ENCODE data around the gene FOXN4. TPM values are rescaled to one million over a fixed set of nuclear protein-coding genes. Genes with fewer than 3 reads are reported as not detected.

Gene FOXN4
- total and polyA plus RNA-seq, 2 experiments from 2014 or later: not detected

DNA sequence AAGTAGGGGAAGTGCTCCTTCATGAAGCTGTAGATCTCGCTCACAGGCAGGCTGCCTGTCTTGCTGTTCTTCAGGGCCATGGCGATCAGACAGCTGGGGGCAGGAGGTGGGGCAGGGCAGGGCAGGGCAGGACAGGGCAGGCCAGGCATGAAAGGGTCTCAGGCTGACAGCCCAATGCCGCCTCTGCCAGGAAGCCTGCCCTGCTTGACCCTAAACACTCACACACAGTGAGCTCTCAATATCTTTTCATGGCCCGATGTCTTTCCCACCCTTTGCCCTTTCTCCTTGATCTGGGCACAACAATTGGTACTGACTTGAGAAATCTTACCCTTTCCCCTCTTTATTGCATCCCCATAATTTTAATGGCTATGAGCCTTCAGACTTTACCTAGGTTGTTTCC, 22.4 kb downstream of the FOXN4 start:
- Histone ChIP-seq H3K36me3 (ENCODE audit: low read depth) (no peaks in the 10 kb centered on the region), H3K4me1 (ENCODE audit: insufficient read depth) (no peaks in the 10 kb centered on the region), H3K27ac (no peak overlapping the region), H3K27me3 (replicated peaks; ENCODE audit: insufficient read depth) (peaks cover 7% of the 10 kb centered on the region; the same call in 1 of the 2 replicates), H3K9ac (no peak overlapping the region), H3K4me2 (ENCODE audit: unreplicated experiment) (no peak overlapping the region), H4K20me1 (ENCODE audit: insufficient read depth) (no peaks in the 10 kb centered on the region), H3K9me2 (ENCODE audit: insufficient read depth) (no peaks in the 10 kb centered on the region), H3K9me3 (ENCODE audit: low read depth) (no peaks in the 10 kb centered on the region), H3F3A (ENCODE audit: insufficient read depth) (no peaks in the 10 kb centered on the region), H2AFZ (no peak overlapping the region), H3K4me3 (no peak overlapping the region), H3K79me2 (ENCODE audit: insufficient read depth) (no peaks in the 10 kb centered on the region)
- WGBS, 2 experiments (ENCODE audit: low coverage in 1 of 2, low lambda C conversion rate in 2 of 2, missing lambda C conversion rate in 2 of 2): 49 to 63% methylated on average over 4 of the region's 4 CpGs
- in situ Hi-C loops (cut with MboI): no loop called here
- no peak for DNase-seq
- TF ChIP-seq EZH2 (IDR thresholded peaks at IDR 0.05; ENCODE audit: insufficient read depth, poor library complexity, severe bottlenecking) (no peak), EZH2phosphoT487 (IDR thresholded peaks at IDR 0.05; ENCODE audit: insufficient read depth, low read depth) (no peak)

DNA sequence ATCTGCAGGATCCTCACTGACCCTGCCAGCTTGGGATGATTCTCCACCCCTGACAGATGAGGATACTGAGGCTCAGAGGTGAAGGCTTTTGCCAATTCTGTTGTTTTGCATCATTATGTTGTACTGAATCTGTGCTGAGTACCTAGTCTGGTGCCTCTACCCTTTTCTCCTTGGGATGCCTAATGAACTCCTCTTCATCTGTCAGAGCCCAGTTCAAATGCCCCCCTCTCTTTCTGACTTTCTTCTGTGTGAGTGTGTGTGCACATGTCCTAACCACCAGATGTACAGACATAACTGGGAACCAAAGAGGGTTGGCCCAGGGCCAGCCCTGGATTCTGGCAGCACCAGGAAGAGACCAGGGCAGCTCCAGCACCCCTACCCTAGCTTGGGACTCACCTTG, 22.8 kb downstream of the FOXN4 start:
- no peak overlapping the region for H3K4me2 ChIP-seq (ENCODE audit: unreplicated experiment)
- no peak for TF ChIP-seq EZH2 (IDR thresholded peaks at IDR 0.05; ENCODE audit: insufficient read depth, poor library complexity, severe bottlenecking)
- TF ChIP-seq EZH2phosphoT487 (IDR thresholded peaks at IDR 0.05; ENCODE audit: insufficient read depth, low read depth): no peak
- H3K4me1 ChIP-seq (ENCODE audit: insufficient read depth): no peaks in the 10 kb centered on the region
- no peaks in the 10 kb centered on the region for H3F3A ChIP-seq (ENCODE audit: insufficient read depth)
- H3K9ac ChIP-seq: no peak overlapping the region
- no peak overlapping the region for H3K27ac ChIP-seq
- H3K36me3 ChIP-seq (ENCODE audit: low read depth): no peaks in the 10 kb centered on the region
- no peak overlapping the region for H3K4me3 ChIP-seq
- H3K79me2 ChIP-seq (ENCODE audit: insufficient read depth): no peaks in the 10 kb centered on the region
- no peak for DNase-seq
- H4K20me1 ChIP-seq (ENCODE audit: insufficient read depth): no peaks in the 10 kb centered on the region
- in situ Hi-C loops (cut with MboI): no loop called here
- H2AFZ ChIP-seq: no peak overlapping the region
- H3K27me3 ChIP-seq (replicated peaks; ENCODE audit: insufficient read depth): peaks cover 7% of the 10 kb centered on the region; the same call in 1 of the 2 replicates
- H3K9me3 ChIP-seq (ENCODE audit: low read depth): no peaks in the 10 kb centered on the region
- H3K9me2 ChIP-seq (ENCODE audit: insufficient read depth): no peaks in the 10 kb centered on the region

DNA sequence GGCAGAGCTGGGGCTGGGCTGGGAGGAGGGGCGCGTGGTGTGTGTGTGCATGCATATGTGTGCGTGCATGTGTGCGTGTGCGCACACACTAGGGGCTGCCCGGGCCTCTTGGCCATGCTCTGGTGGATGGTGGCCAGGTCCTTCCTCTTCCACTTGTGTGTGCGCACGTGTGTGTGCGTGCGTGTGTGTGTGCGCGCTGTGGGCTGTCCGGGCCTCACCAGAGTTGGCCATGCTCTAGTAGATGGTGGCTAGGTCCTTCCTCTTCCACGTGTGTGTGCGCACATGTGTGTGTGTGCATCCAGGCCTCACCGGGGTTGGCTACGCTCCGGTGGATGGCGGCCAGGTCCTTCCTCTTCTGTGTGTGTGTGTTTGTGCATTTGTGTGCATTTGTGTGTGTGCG, 24.7 kb downstream of the FOXN4 start:
- H3K9ac ChIP-seq: no peak overlapping the region
- H2AFZ ChIP-seq: no peak overlapping the region
- H3K27me3 ChIP-seq (replicated peaks; ENCODE audit: insufficient read depth): peaks cover 7% of the 10 kb centered on the region; the same call in 1 of the 2 replicates
- H4K20me1 ChIP-seq (ENCODE audit: insufficient read depth): no peaks in the 10 kb centered on the region
- H3K79me2 ChIP-seq (ENCODE audit: insufficient read depth): no peaks in the 10 kb centered on the region
- H3F3A ChIP-seq (ENCODE audit: insufficient read depth): no peaks in the 10 kb centered on the region
- TF ChIP-seq EZH2phosphoT487 (IDR thresholded peaks at IDR 0.05; ENCODE audit: insufficient read depth, low read depth) (no peak), EZH2 (IDR thresholded peaks at IDR 0.05; ENCODE audit: insufficient read depth, poor library complexity, severe bottlenecking) (no peak)
- H3K4me2 ChIP-seq (ENCODE audit: unreplicated experiment): no peak overlapping the region
- no peak overlapping the region for H3K27ac ChIP-seq
- no peaks in the 10 kb centered on the region for H3K4me1 ChIP-seq (ENCODE audit: insufficient read depth)
- no peaks in the 10 kb centered on the region for H3K36me3 ChIP-seq (ENCODE audit: low read depth)
- no peaks in the 10 kb centered on the region for H3K9me3 ChIP-seq (ENCODE audit: low read depth)
- H3K9me2 ChIP-seq (ENCODE audit: insufficient read depth): no peaks in the 10 kb centered on the region
- in situ Hi-C loops (cut with MboI): no loop called here
- no peak for DNase-seq
- no peak overlapping the region for H3K4me3 ChIP-seq
- WGBS, 2 experiments (ENCODE audit: low coverage in 1 of 2, low lambda C conversion rate in 2 of 2, missing lambda C conversion rate in 2 of 2): 77 to 78% methylated on average over 17 to 20 of the region's 20 CpGs

DNA sequence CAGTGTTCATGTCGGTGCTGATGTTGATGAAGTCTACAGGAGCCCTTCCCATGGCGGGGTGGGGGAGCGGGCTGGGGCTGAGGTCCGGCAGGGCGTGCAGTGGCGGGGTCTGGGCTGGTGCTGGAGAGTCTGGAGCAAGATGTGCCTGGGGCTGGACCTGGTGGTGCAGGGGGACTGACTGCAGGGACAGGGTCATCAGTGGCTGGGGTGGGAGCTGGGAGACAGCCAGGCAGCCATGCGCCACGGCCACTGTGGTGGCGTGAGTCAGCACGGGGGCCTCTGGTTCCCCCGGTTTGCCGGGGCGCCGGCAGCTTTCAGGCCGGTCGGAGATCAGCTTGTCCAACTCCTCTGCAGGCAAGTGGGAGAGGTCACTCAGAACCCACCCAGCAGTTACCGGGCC, 27.6 kb downstream of the FOXN4 start:
- Histone ChIP-seq H3F3A (ENCODE audit: insufficient read depth) (no peaks in the 10 kb centered on the region), H3K4me1 (ENCODE audit: insufficient read depth) (no peaks in the 10 kb centered on the region), H3K36me3 (ENCODE audit: low read depth) (no peaks in the 10 kb centered on the region), H3K9me3 (ENCODE audit: low read depth) (no peaks in the 10 kb centered on the region), H3K4me2 (ENCODE audit: unreplicated experiment) (no peak overlapping the region), H3K4me3 (no peak overlapping the region), H3K79me2 (ENCODE audit: insufficient read depth) (no peaks in the 10 kb centered on the region), H3K27me3 (replicated peaks; ENCODE audit: insufficient read depth) (peaks cover 9% of the 10 kb centered on the region; the same call in 1 of the 2 replicates), H3K27ac (no peak overlapping the region), H3K9ac (no peak overlapping the region), H4K20me1 (ENCODE audit: insufficient read depth) (no peaks in the 10 kb centered on the region), H3K9me2 (ENCODE audit: insufficient read depth) (no peaks in the 10 kb centered on the region), H2AFZ (no peak overlapping the region)
- in situ Hi-C loops (cut with MboI): no loop called here
- TF ChIP-seq EZH2phosphoT487 (IDR thresholded peaks at IDR 0.05; ENCODE audit: insufficient read depth, low read depth) (no peak), EZH2 (IDR thresholded peaks at IDR 0.05; ENCODE audit: insufficient read depth, poor library complexity, severe bottlenecking) (no peak)
- WGBS, 2 experiments (ENCODE audit: low coverage in 1 of 2, low lambda C conversion rate in 2 of 2, missing lambda C conversion rate in 2 of 2): 78 to 89% methylated on average over 9 to 16 of the region's 17 CpGs
- no peak for DNase-seq

DNA sequence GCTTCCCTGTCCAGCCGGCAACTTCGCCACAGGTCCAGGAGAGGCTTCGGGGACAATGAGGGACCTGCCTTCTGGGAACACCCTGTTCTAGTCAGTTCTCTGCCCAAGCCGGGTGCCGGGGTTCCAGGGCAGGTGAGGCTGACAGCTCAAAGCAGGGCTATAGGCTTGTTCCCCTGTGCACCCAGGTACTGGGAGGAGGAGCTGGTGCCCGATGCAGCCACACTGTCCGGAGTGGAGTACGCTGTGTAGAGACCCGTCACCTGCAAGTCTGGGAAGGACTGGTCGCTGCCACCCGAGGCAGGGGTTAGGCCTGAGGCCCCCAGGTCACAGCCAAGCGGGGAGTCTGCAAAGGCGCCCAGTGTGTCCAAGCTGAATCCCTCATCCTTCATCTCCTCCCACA, 29.6 kb downstream of the FOXN4 start:
- DNase-seq: no peak
- H3K27ac ChIP-seq: no peak overlapping the region
- H3K27me3 ChIP-seq (replicated peaks; ENCODE audit: insufficient read depth): peaks cover 9% of the 10 kb centered on the region; the same call in 1 of the 2 replicates
- no peaks in the 10 kb centered on the region for H3K9me3 ChIP-seq (ENCODE audit: low read depth)
- no peak for TF ChIP-seq EZH2phosphoT487 (IDR thresholded peaks at IDR 0.05; ENCODE audit: insufficient read depth, low read depth)
- no peak for TF ChIP-seq EZH2 (IDR thresholded peaks at IDR 0.05; ENCODE audit: insufficient read depth, poor library complexity, severe bottlenecking)
- no peak overlapping the region for H3K4me3 ChIP-seq
- no peaks in the 10 kb centered on the region for H3K4me1 ChIP-seq (ENCODE audit: insufficient read depth)
- no peak overlapping the region for H3K4me2 ChIP-seq (ENCODE audit: unreplicated experiment)
- in situ Hi-C loops (cut with MboI): no loop called here
- 86 to 88% methylated on average over 12 to 13 of the region's 13 CpGs for WGBS, 2 experiments (ENCODE audit: low coverage in 1 of 2, low lambda C conversion rate in 2 of 2, missing lambda C conversion rate in 2 of 2)
- no peaks in the 10 kb centered on the region for H4K20me1 ChIP-seq (ENCODE audit: insufficient read depth)
- no peaks in the 10 kb centered on the region for H3F3A ChIP-seq (ENCODE audit: insufficient read depth)
- H3K36me3 ChIP-seq (ENCODE audit: low read depth): no peaks in the 10 kb centered on the region
- H3K79me2 ChIP-seq (ENCODE audit: insufficient read depth): no peaks in the 10 kb centered on the region
- no peaks in the 10 kb centered on the region for H3K9me2 ChIP-seq (ENCODE audit: insufficient read depth)
- H2AFZ ChIP-seq: no peak overlapping the region
- H3K9ac ChIP-seq: no peak overlapping the region

Data from GM23248 (cell line).